Measurements from ENCODE around the gene BRI3.
"Not testable (repeated sequence)": the region's sequence is repeated elsewhere in the genome, so short reads cannot be mapped to it uniquely, and the experiment has no call there.

BRI3 gene

GRCh38 chr7:98309566-98309965 lies 28.1 kb downstream of the BRI3 start:
- no peak for DNase-seq (ENCODE audit: low read depth in 3 of 3, low spot score in 1 of 3)

- DNase-seq (ENCODE audit: low read depth in 3 of 3, low spot score in 1 of 3) = no peak
These were observed 30.7 kb downstream of the BRI3 start for GRCh38 chr7:98312201-98312600.

DNA sequence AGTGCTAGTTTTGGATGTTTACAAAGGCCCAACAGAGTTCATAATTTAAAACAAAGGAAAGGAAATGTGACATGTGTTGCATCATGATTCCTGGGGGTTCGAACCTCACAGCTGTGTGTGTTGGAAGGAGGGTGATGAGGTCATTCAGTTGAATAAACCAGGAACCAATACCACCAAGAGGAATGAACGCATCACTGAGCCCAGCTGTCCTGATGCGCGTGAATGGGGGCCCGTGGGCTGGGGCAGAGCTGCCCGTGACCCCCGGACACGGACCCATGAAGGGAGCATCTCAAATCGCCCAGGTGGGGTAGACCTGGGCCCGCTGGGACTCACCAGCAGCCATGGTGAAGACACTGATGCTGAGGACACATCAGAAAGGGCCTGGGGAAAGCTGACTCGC lies 33.0 kb downstream of the BRI3 start:
- no peak for DNase-seq (ENCODE audit: low read depth in 3 of 3, low spot score in 1 of 3)

DNA sequence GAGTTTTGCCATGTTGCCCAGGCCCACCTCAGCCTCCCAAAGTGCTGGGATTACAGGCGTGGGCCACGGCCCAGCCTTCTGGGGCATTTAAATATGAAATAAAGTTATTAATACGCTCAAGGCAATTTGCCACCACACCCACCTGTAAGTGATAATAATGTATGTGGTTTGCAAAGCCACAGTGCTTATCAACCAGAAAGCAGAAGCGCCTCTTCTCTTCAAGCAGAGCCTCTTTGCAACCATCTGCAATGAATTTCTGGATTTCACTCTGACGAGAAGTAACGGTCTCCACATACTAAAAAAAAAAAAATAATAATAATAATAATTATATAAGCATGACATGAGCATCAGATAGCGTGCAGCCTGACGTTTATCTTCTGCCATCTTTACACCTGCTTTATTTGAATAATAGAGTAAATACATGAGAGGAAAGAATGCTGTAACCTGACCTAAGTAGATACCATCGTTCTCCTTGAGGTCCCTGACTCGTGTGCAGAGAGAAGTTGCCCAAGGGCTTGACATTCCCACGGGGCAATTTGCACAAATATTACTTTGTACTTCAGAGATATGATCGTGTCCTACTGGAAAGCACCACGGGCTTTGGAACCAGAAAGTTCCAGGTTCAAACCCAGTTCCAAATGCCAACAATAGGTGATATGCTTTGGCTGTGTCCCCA lies 34.0 kb downstream of the BRI3 start:
- no peak for DNase-seq (ENCODE audit: low read depth in 3 of 3, low spot score in 1 of 3)

GRCh38 chr7:98315994-98316527 lies 34.6 kb downstream of the BRI3 start:
- DNase-seq (ENCODE audit: low read depth in 3 of 3, low spot score in 1 of 3) = not testable (repeated sequence)

DNA sequence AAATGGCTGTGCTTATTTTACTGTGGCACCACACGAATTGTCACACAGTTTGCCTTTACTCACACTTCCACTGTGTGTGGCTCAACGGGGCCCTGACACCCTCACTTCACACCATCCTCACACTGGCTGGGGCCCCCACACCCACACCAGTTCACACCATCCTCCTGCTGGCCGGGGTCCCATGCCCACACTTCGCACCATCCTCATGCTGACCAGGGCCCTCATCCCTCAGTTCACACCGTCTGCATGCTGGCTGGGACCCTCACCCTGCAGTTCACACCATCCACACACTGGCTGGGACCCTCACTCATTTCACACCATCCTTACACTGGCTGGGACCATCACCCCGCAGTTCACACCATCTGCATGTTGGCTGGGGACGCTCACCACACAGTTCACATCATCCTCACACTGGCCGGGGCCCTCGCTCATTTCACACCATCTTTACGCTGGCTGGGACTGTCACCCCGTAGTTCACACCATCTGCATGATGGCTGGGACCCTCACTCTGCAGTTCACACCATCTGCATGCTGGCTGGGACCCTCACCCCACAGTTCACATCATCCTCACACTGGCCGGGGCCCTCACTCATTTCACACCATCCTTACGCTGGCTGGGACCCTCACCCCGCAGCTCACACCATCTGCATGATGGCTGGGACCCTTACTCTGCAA lies 36.0 kb downstream of the BRI3 start:
- no peak for DNase-seq (ENCODE audit: low read depth in 3 of 3, low spot score in 1 of 3)

DNA sequence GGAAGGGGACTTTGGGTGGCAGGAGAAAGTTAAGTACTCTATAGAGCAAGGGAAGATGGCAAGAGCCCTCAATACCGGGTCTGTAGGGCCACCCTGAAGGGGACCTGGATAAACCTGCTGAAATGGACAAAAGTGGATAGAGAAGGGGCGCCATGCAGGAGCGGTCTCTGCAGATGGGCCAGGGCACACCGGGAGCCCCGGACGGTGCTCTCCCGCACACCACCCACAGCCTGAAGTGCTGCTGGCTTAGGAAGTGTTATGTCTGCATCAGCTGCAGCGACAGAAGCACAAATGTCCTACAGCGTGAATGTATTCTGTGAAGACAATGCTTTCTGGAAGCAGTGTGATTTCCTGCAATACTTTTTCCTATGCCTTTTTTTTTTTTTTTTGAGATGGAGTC lies 37.7 kb downstream of the BRI3 start:
- no peak for DNase-seq (ENCODE audit: low read depth in 3 of 3, low spot score in 1 of 3)

DNA sequence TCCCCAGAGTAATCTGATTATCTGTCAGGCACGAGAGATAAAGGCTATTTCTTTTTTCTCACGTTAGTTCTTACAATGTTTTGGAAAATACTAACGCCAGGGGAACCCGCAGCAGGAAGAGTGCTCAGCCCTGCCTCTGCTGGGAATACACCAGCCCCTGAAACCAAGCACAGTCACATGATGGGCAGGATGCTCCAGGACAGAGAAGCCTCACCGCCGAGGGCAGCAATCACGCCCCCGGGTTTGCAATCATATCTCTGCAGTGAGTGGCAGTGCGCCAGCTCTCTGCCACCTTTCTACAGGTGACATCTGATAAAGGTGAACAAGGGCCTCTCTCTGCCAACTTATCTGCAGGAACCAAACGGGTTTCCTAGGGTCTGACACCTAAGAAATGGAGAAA lies 39.8 kb downstream of the BRI3 start:
- no peak for DNase-seq (ENCODE audit: low read depth in 3 of 3, low spot score in 1 of 3)

DNA sequence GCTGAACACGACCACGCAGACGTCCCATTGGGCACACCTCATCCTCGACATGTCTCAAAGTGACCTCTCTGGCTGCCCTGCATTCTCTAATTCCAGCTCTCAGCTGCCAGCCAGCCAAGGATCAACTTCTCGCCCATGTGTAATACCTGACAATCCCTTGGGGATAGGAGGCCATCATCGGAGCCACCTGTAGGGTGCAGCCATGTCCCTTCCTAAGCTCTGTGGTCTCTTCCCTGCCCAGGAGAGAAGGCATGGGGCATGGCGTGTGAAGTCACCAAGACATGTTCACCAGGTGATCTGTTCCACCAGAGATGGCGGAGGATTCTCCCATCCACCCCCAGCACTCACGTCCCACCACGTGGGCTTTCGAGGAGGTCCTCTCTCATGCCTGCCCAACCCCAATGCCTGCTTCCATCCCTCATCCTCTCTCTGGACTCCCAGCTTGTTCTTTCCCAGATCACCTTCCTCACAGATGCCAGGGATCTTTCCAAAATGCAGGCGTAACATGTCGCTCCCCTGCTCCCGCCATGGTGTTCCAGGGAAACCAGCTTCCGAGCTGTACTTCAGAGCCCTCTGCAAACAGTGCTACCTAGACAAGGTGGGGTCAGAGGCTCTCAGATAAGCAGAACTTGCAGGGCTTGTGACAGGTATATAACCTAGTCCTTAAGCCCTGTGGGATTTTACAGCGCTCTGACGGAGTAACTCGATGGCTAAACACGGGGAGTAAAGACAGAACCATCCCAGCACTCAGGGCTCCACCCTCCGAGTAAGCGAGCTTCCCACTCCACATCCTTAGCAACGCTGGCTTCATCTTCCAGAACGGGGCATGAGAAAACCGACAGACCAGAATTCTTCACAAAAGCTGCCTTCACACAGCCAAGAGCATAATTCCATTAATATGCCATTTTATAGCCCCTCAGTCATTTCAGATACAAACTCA lies 41.1 kb downstream of the BRI3 start:
- DNase-seq (ENCODE audit: low read depth in 3 of 3, low spot score in 1 of 3) = no peak

DNA sequence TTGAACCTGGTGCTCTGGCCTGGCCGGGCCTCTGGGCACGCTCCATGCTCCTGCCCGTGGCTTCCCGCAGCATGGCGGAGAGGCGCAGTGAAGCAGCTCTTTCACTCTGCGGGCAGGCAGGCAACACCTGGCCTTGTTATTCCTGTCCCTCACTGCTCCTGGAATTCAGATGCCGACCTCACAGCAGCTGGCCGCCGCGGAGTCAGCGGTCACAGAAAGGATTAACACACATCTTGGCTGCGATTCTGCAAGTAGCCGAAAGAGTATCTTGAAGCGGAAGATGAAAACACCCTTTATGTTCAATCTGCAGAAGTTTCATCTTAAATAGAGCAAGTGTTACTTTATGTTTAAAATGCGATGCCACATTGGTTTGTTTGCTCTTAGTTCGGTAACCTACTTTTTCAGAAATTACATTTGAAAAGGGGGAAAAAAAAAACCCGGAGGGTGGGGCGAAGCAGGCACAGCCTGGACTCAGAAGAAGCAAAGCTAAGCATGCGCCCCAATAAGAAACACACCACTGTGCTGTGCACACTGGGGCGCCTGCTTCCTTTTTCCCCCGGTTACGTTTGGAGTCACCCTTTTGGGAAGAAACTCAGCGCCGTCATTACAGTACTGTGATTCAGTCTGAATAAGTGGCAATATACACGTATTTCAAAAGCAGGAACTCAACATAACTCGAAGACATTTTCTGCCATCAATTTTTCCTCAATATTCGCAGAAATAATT lies 42.3 kb downstream of the BRI3 start:
- DNase-seq (ENCODE audit: low read depth in 3 of 3, low spot score in 1 of 3) = no peak

DNA sequence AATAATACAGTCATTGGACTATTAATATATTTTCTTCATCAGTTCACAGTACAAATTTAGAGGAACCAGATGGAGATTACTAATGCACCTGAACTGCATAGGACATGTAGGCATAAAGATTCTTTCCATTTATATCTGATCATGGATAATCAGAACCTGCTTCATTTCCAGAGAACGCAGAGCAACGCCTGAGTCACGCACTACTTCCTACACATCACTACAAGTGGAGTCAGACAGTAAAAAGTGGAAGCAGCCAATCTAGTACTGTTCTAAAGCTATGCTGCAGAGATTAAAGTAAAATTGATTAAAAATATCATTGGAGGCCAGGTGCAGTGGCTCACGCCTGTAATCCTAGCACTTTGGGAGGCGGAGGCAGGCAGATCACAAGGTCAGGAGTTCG lies 43.3 kb downstream of the BRI3 start:
- DNase-seq (ENCODE audit: low read depth in 3 of 3, low spot score in 1 of 3) = no peak

DNA sequence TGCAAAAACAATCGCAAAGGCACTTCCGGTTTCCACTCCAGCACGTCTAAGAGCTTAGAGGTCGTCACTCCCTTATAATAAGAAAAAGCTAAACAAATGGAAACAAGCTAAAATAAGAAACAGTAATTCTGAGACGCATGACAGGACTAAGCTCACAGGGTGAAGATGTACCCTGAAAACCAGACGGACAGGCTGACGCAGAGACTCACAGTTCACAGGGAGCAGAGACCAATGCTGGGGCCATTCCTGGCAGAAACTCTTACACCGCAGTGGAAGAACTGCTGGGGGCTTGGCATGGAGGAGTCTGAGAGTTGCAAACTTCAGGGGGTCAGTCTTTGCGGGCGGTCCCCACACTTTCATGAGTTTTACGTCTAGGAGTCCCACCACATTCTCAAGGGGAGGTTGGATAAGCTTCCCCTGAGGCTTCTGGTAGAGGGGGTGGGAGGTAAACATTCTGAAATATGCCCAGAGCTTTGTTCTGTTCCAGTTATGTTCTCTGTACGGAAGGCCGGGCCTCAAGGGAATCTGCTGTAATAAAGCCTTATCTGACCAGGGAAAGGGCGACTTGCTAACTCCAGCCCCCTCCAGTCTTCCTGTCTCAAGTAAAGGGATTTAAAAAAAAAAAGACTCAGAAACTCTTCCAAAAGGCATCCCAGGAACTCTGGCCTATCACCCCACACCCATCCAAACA lies 47.8 kb downstream of the BRI3 start:
- no peak for DNase-seq (ENCODE audit: low read depth in 3 of 3, low spot score in 1 of 3)

- DNase-seq (ENCODE audit: low read depth in 3 of 3, low spot score in 1 of 3) = no peak
These were observed 48.4 kb downstream of the BRI3 start for GRCh38 chr7:98329791-98330373.

DNA sequence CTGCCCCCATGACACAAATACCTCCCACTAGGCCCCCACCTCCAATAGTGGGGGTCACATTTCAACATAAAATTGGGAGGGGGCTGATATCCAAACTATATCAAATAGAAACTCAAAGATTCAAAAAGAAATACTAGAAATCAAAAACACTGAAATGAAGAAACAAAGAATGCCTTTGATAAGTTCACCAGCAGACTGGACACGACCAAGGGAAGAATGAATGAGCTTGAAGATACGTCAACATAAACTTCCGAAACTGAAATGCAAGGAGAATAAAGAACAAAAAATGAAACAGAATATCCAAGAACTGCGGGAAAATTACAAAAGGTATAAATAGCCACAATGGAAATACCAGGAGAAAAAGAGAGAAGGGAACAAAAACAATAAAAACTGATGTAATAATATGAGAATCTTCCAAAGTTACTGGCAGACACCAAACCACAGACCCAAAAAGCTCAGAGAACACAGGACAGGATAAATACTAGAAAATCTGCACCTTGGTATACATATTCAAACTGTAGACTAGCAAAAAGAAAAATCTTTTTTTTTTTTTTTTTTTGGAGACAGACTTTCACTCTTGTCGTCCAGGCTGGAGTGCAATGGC lies 49.5 kb downstream of the BRI3 start:
- DNase-seq (ENCODE audit: low read depth in 3 of 3, low spot score in 1 of 3) = no peak

DNA sequence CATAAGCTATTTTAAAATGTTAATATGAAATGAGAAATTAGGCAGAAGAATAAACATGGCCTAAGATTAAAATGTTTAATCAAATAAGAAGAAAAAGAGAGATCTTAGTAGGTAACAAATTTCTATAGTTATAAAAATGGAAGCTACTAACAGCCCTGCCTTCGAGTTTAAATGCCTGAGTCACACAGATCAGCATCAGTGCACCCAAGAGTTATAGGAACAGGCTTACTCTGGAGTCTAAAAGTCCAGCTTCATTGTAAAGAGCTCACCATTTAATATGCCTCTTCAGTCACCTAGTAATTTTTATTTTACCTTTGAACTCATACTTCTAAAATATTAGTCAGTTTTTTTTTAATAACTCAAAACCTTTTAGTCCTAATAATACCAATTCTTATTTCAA lies 52.6 kb downstream of the BRI3 start:
- DNase-seq (ENCODE audit: low read depth in 3 of 3, low spot score in 1 of 3) = no peak

DNA sequence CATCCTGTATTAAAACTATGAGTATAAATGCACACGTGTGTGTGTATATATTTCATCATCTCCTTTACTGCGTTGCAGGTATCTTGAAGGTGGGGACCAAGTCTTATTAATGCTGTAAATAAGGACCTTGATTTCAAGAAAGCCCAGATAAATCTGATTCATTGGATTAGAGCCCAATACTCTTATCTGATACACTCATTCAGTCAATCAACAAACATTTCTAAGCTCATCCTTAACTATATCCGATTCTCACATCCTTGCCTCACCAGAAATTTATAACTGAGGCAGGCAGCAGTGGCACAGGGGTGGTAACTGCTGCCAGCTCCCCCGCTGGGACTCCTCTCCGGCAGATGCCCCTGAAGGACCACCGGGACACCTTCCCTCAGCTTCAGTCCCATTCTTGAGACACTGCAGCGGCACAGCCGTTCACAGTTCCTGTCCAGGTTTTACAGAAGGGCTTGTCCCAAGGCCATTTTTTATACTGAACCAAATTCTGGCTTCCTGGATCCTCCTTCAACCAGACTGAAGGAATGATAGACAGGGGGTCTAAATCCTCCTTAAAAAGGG lies 54.0 kb downstream of the BRI3 start:
- DNase-seq (ENCODE audit: low read depth in 3 of 3, low spot score in 1 of 3) = no peak

DNA sequence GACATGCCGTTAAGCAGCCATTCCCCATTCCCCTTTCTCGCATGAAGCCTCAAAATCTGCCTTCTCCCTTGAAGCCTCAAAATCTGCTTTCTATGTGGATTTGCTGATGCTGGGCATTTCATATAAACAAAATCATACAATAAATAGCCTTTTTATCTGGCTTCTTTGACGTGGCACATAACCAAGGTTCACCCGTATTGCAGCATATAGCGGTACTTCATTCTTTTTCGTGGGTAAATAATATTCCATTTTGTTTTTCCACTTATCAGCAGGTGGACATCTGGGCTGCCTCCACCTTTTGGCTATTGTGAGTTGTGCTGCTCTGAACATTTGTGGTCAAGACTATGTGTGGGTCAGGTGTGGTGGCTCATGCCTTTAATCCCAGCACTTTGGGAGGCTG lies 57.0 kb downstream of the BRI3 start:
- no peak for DNase-seq (ENCODE audit: low read depth in 3 of 3, low spot score in 1 of 3)

DNA sequence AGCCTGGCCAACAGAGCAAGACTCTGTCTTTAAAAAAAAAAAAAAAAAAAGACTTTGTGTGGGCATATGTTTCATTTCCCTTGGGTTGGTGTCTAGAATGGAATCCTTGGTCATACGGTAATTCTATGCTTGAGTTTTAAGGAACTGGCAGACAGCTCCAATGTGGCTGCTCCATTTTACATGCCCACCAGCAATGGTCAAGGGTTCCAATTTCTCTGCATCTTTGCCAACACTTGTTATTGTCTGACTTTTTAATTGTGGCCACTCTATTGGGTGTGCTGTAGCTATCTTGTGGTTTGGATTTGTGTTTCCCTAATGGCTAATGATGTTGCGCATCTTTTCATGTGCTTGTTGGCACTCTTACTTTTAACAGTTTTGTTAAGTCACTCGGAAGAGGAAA lies 57.6 kb downstream of the BRI3 start:
- no peak for DNase-seq (ENCODE audit: low read depth in 3 of 3, low spot score in 1 of 3)

DNA sequence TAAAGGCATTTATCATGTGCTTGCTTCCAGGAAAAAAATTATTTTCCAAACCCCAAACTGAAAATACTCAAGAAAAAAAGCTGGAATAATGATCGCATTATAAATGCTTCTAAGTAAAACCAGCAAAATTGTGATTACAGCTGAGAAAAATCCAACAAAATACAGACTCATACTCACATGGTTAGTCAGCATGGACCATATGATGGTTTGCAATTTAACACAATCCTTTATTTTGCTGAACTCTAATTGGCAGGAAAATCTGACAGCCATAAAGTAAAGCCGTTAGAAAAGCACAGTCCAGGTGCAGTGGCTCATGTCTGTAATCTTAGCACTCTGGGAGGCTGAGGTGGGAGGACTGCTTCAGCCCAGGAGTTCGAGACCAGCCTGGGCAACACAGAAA lies 59.6 kb downstream of the BRI3 start:
- no peak for DNase-seq (ENCODE audit: low read depth in 3 of 3, low spot score in 1 of 3)

Data from stimulated activated CD4-positive, alpha-beta T cell treated with anti-CD3 and anti-CD28 coated beads, TNF-alpha, amount 100 ng/mL, for 1 hour (primary cell).